GM19193 (cell line): ENCODE measurements around the gene PBRM1.

Experiments
- POLR2A ChIP-seq: IDR thresholded peaks from 4 replicates; pipeline ENCODE4 v1.6.1; 2011; ENCODE audit not compliant: insufficient read depth, insufficient read length; ENCODE audit errors: extremely low read depth

PBRM1 gene

DNA sequence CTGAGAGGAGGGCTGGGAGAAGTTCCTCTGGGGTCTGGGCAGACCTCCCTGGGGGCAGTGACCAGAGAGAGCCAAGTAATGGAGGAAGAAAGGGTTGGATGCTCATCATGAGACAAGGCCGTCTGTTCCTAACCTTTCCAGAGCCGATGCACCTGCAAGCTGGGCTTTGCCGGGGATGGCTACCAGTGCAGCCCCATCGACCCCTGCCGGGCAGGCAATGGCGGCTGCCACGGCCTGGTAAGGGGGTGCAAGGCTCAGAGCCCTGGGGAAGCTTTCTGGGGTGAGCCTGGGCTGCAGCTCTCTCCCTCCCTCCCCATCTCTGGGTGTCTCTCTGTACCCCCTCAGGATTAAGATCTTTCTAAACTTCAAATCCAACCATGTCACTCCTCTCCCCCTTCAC, 174.2 kb downstream of the PBRM1 start:
- no peak for TF ChIP-seq POLR2A

DNA sequence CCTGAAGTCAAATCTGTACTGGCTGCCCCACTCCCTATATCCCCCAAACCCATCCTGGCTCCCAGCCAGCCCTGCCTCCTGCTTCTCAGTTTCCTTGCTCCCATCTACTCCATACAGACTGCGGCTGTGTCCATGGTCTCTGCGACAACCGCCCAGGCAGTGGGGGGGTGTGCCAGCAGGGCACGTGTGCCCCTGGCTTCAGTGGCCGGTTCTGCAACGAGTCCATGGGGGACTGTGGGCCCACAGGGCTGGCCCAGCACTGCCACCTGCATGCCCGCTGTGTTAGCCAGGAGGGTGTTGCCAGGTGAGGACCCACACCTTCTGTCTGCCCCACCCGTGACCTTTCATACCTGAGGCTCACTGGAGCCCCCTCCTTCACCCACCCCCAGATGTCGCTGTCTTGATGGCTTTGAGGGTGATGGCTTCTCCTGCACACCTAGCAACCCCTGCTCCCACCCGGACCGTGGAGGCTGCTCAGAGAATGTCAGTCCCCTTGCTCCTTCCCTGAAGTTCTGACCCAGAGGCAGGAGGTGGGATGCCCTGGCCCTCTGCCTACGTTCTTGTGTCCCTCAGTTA, 175.9 kb downstream of the PBRM1 start:
- no peak for TF ChIP-seq POLR2A

DNA sequence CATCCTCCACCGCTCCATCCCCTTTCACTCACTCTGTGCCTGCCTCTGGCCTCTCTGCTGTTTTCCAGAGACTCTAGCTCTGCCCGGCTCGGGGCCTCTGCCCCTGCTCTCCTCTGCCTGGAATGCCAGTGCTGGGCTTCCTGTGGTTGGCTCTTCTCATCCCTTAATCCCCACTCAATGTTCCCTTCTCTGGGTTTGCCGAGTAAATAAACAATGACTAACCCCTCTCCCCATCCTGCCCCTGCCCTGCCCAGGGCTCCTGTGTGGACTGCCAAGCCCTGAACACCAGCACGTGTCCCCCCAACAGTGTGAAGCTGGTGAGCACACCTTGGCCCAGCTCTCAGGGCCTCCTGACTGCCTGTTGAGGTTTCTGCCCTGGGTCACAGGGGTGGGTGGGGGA, 178.4 kb downstream of the PBRM1 start:
- TF ChIP-seq POLR2A: no peak

DNA sequence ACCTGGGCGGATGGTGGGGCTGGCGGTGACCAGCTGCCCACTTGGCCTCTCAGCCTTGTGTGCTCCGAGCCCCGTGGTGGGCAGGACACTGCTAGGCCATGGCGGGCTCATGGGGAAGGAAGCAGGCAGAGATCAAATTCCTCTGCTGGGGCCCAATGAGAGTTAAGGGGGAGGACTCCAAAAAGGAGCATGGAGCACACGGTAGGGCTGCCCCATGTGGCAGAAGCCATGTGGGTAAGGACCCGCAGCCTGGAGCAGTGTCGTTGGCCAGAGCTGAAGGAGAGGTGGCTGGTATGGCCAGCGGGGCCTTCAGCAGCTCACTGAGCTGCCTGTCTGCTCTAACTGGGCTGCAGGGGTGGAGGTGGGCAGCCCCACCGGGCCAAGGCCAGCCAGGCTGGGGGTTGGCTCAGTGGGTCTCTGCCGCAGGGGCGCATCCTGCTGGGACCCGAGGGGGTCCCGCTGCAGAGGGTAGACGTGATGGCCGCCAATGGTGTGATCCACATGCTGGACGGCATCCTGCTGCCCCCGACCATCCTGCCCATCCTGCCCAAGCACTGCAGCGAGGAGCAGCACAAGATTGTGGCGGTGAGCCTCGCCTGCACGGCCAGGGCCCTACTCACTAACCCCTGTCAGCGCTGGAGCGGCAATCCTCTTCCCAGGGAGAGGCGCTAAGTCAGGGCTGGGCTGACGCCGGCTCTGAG, 179.3 kb downstream of the PBRM1 start:
- TF ChIP-seq POLR2A: no peak

DNA sequence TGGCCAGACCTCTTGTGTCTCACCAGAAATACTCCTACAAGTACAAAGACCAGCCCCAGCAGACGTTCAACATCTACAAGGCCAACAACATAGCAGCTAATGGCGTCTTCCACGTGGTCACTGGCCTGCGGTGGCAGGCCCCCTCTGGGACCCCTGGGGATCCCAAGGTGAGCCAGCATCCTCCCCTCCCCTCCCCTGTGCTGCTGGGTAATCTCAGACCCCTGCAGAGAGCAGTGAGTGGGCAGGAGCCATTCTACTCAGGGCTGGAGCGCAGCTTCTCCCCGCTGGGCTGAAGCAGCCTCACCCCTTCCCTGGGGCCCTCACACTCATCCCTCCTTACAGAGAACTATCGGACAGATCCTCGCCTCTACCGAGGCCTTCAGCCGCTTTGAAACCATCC, 180.7 kb downstream of the PBRM1 start:
- TF ChIP-seq POLR2A: no peak

DNA sequence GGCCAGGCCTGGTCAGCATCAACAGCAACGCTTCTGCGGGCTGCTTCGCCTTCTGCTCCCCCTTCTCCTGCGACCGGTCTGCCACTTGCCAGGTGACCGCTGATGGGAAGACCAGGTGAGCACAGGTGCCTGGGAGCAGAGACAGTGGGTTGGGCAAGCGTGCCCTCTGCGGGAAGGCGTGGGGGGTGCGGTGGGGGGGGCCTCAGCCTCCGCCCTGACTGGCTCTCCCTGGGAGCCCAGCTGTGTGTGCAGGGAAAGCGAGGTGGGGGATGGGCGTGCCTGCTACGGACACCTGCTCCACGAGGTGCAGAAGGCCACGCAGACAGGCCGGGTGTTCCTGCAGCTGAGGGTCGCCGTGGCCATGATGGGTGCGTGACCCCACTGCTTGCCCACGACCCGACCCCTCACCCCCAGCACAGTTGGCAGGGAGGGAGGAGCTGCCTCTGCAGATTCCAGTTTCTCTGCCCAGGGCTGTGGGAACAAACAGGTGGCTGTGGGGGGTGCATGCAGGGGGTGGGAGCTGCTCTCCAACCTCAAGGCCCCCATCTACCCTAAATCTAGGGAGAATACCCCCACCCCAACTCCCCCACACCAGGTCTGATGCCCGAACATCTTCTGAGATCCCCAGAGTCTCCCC, 181.8 kb downstream of the PBRM1 start:
- TF ChIP-seq POLR2A: no peak

DNA sequence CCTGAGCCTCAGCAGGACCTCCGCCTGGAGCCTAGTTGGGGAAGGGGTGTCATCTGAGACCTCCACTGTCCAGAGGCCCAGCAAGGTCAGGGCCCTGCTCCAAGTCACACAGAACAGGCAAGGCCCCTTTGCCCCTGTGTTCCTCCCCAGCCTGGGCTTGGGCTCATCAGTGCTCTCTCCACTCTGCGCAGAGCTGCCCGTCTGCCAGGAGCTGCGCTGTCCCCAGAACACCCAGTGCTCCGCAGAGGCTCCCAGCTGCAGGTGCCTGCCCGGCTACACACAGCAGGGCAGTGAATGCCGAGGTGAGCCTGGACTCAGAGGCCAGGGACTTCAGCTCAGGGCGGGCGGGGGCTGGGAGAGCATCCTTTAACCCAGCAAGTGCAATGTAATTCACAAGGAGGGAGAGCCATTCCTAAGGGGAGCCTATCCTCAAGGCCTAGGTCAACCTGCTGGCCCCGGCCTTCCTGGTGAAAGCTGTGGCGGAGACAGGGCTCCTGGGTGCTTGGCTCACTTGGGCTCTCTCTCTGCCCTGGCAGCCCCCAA, 182.8 kb downstream of the PBRM1 start:
- TF ChIP-seq POLR2A: no peak

DNA sequence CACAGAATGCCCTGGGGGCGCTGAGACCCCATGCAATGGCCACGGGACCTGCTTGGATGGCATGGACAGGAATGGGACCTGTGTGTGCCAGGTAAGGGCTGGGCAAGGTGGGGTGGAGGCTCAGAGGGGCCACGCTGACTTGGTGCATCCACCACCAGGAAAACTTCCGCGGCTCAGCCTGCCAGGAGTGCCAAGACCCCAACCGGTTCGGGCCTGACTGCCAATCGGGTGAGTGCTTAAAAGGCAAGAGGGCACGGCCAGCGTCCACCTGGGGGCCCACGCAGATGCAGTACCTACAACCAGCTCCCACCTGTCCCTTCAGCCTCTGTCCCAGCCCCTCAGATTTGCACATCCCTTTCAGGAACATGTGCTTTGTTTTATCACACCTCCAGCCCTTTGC, 183.7 kb downstream of the PBRM1 start:
- no peak for TF ChIP-seq POLR2A

DNA sequence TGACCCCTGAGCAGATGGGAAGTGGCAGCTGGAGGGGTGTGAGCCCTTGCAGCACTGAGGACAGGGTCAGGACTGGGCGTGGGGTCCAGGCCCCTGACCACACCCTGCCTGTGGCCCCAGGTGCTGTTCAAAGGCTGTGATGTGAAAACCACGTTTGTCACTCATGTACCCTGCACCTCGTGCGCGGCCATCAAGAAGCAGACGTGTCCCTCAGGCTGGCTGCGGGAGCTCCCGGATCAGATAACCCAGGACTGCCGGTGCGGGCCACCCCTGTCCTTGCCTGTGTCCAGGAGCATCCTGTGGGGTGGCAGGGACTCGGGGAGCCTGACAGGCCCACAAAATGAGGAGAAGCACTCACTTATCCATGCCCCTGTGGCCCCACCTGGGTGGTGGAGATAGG, 184.7 kb downstream of the PBRM1 start:
- no peak for TF ChIP-seq POLR2A

DNA sequence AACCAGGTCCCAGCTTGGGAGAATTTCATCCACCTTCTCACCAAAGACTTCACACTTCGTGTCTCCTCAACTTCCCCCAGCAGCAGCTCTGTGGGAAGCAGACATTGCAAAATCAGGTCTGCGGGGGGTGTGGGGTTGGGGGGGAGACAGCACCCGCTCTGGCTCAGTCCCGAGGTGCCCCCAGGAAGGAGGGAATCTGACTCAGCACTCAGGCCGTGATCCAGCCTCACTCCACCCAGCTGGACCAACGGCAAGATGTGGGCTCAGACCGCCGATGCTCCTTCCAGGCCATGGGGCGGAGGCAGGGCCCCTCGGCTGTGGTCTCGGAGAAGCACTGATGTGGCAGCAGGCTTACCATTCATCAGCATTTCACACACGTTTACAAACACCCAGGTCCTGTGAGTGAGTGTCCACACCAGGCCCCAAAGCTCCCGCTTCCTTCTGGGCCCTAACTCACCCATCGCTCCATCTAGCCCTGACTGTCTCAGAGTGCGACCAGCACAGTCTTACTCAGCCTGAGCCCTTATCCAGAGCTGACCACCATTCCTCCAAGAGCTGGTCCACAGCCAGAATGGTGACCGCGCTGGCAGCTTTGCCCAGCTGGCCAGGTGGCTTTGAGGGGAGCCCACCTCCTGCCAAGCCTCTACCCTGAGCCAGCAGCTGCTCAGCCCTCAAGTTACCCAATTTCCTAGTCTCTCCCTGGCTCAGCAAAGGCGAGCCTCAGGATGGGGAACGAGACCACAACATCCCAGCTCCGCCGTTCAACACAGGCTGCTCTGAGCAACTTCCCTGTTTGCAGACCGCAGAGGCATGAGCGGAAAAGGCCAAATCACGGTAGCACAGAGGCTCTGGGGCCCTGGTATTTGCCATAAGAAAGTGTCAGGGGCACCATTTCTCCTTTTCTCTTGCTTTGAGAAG, 187.3 kb downstream of the PBRM1 start:
- TF ChIP-seq POLR2A: no peak

DNA sequence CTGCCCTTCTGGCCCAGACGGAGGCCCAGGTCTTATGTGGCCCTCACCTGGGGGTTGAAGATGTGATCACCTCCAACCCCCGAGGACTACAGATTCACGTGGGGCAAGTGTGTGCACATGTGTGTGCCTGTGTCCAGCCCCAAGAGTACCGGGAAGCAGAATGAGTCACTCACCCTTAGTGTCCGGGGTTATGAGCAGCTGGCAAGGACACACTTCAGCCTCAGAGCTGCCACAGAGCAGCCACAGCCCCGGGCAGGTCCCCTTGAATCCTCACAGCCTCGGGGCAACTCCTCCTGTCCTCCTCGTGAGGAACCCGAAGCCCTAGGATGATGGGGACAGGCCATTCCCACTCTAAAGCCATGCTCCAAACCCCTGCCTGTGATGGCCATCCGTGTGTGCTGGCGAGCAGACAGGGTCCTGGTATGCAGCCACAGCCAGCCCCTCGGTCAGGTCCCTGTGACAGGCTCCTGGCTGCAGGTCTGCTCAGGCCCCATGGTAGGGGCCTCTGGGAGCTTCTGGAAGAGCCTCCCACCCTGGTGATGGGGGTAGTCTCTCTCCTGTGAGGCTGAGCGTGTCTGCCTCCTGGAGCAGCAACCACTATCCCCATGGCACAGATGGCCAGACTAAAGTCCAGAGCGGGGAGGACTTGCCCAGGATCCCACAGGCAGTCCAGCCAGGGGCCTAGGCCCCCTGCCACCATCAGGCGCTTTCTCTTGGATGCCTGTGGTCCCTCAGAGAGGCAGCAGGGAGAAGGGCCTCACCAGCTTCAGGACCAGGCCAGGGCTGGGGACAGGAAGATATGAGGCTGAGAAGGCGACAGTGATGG, 189.7 kb downstream of the PBRM1 start:
- TF ChIP-seq POLR2A: no peak
